CD8-positive, alpha-beta memory T cell (primary cell): ENCODE results near the gene RSU1. TPM values are rescaled to one million over a fixed set of nuclear protein-coding genes. Genes with fewer than 3 reads are reported as not detected.

Experiments used
- CTCF ChIA-PET: fragments of 350-600 bp; sonication (Branson Sonifier 250); formaldehyde crosslinking; loops from one replicate; lab custom pipeline; 2021; ENCODE audit warnings: antibody characterized with exemption; lab: Charles Lee
- POLR2A ChIA-PET: fragments of 350-600 bp; sonication (Branson Sonifier 250); formaldehyde crosslinking; loops from one replicate; lab custom pipeline; 2021; ENCODE audit warnings: antibody characterized with exemption; lab: Charles Lee
- DNase-seq, 5 donors: peaks; one replicate each; pipeline versions ENCODE4 v3.0.0 to v3.0.0-alpha.2; 2020 to 2022; ENCODE audit warnings: mixed read lengths in 1 of 5
- H3K27ac ChIP-seq: one replicate; pipeline ENCODE4 v1.7.0; 2013; ENCODE audit warnings: low read depth, mild to moderate bottlenecking, low read length, moderate library complexity
- H3K27me3 ChIP-seq: 2 replicates; pipeline ENCODE4 v1.7.0; 2013; ENCODE audit warnings: low read length, mild to moderate bottlenecking; ENCODE audit not compliant: insufficient read depth, poor library complexity, severe bottlenecking
- H3K36me3 ChIP-seq: 2 replicates; pipeline ENCODE4 v1.7.0; 2013; ENCODE audit warnings: mild to moderate bottlenecking, low read length, moderate library complexity; ENCODE audit not compliant: insufficient read depth
- H3K4me1 ChIP-seq: 2 replicates; pipeline ENCODE4 v1.7.0; 2013; ENCODE audit warnings: mild to moderate bottlenecking, low read length, moderate library complexity; ENCODE audit not compliant: insufficient read depth
- H3K4me3 ChIP-seq: 2 replicates; pipeline ENCODE4 v1.7.0; 2013; ENCODE audit warnings: mild to moderate bottlenecking, low read length
- H3K9me3 ChIP-seq: 2 replicates; pipeline ENCODE4 v1.7.0; 2013; ENCODE audit warnings: mild to moderate bottlenecking, low read length
- H3K27ac Mint-ChIP-seq, 8 donors: one replicate each; pipeline ENCODE4 v1.8.0; 2020 to 2021; ENCODE audit warnings: mixed read lengths in 8 of 8, mild to moderate bottlenecking in 6 of 8, inconsistent platforms in 3 of 8, moderate library complexity in 3 of 8
- H3K27me3 Mint-ChIP-seq, 2 donors: one replicate each; pipeline ENCODE4 v1.8.0; 2020 to 2021; ENCODE audit warnings: mixed read lengths in 2 of 2, mild to moderate bottlenecking in 1 of 2, moderate library complexity in 1 of 2
- H3K36me3 Mint-ChIP-seq, 3 donors: one replicate each; pipeline ENCODE4 v1.8.0; 2020 to 2021; ENCODE audit warnings: mixed read lengths in 3 of 3, inconsistent platforms in 1 of 3, mild to moderate bottlenecking in 1 of 3
- H3K4me1 Mint-ChIP-seq, 3 donors: one replicate each; pipeline ENCODE4 v1.8.0; 2020 to 2021; ENCODE audit warnings: mixed read lengths in 3 of 3, inconsistent platforms in 1 of 3, mild to moderate bottlenecking in 1 of 3
- H3K4me3 Mint-ChIP-seq, 7 donors: one replicate each; pipeline ENCODE4 v1.8.0; 2020 to 2021; ENCODE audit warnings: mixed read lengths in 7 of 7, mild to moderate bottlenecking in 6 of 7, moderate library complexity in 4 of 7, inconsistent platforms in 2 of 7
- H3K9me3 Mint-ChIP-seq, 5 donors: one replicate each; pipeline ENCODE4 v1.8.0; 2020 to 2022; ENCODE audit warnings: mixed read lengths in 5 of 5, mild to moderate bottlenecking in 3 of 5, moderate library complexity in 2 of 5, inconsistent platforms in 1 of 5
- polyA plus RNA-seq: library from polyadenylated mRNA; unstranded; fragments of 300-500 nt; fragmentation: Illumina TruSeq; gene quantifications from one replicate; pipeline ENCODE4 v1.2.3, GENCODE V29; 2021
- total RNA-seq, 2 experiments: library from RNA; stranded (reverse); gene quantifications; one replicate each; pipeline ENCODE4 v1.2.3, GENCODE V29; 2021

Gene RSU1
- total and polyA plus RNA-seq, 3 experiments from 2014 or later, result 66.4 to 132 (median 68.5) TPM

DNA sequence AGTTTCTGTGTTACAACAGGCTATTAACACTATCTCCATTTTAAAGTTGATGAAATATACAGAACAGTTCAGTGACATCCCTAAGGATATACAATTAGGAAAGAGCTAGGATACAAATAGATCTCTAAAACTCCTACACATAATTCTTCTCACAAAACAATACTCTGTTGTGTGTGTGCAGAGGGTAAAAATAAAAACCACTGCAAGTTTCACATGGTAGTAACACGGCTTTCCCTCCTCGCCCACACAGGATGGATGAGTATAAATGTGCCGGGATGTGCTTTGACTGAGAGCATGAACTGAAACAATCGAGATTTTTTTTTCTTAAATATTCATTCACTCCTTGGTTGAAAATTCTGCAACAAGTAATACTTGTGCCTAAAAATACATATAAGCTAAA lies 164.0 kb downstream of the RSU1 start:
- H3K36me3 Mint-ChIP-seq, result peaks cover 0 to 3% (median 0%) of the 10 kb centered on the region in 3 donors
- H3K27ac Mint-ChIP-seq, result no peak overlapping the region
- POLR2A ChIA-PET, result no interaction called here
- no peaks in the 10 kb centered on the region for H3K4me1 ChIP-seq
- no peak for DNase-seq
- H3K27me3 ChIP-seq, result no peaks in the 10 kb centered on the region
- no peak overlapping the region for H3K4me3 ChIP-seq
- H3K27ac ChIP-seq, result no peak overlapping the region
- H3K4me1 Mint-ChIP-seq, result peaks cover 2 to 14% (median 4%) of the 10 kb centered on the region in 3 donors
- H3K4me3 Mint-ChIP-seq, result no peak overlapping the region
- no peaks in the 10 kb centered on the region for H3K9me3 ChIP-seq
- H3K27me3 Mint-ChIP-seq, result no peaks in the 10 kb centered on the region
- CTCF ChIA-PET, result no interaction called here
- no peaks in the 10 kb centered on the region for H3K36me3 ChIP-seq
- H3K9me3 Mint-ChIP-seq, result no peaks in the 10 kb centered on the region

DNA sequence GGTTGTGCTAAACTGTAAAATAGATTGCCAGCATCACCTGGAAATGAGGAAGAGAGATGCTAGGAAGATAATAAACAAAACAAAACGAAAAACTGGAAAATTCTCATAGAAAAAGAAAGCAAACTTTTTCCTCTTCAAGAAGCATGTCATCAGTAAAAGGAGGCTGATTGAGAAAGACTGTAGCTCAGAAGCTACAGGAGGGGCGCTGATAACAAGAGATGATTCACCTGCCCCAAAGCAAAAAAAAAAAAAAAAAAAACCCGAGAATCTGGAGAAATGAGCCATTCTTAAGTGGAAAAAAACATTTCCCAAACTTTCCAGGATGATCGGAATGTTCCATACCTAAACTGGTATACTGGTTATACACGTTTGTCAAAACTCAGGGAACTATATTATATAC lies 165.1 kb downstream of the RSU1 start:
- Mint-ChIP-seq H3K9me3 (no peaks in the 10 kb centered on the region), H3K36me3 (peaks cover 0 to 8% (median 4%) of the 10 kb centered on the region in 3 donors), H3K27ac (no peak overlapping the region), H3K27me3 (no peaks in the 10 kb centered on the region), H3K4me3 (no peak overlapping the region), H3K4me1 (peaks cover 10 to 21% (median 11%) of the 10 kb centered on the region in 3 donors)
- H3K27me3 ChIP-seq, result no peaks in the 10 kb centered on the region
- POLR2A ChIA-PET, result no interaction called here
- H3K9me3 ChIP-seq, result no peaks in the 10 kb centered on the region
- H3K4me3 ChIP-seq, result no peak overlapping the region
- DNase-seq, result no peak
- H3K27ac ChIP-seq, result no peak overlapping the region
- H3K4me1 ChIP-seq, result no peaks in the 10 kb centered on the region
- no peaks in the 10 kb centered on the region for H3K36me3 ChIP-seq
- CTCF ChIA-PET, result no interaction called here

DNA sequence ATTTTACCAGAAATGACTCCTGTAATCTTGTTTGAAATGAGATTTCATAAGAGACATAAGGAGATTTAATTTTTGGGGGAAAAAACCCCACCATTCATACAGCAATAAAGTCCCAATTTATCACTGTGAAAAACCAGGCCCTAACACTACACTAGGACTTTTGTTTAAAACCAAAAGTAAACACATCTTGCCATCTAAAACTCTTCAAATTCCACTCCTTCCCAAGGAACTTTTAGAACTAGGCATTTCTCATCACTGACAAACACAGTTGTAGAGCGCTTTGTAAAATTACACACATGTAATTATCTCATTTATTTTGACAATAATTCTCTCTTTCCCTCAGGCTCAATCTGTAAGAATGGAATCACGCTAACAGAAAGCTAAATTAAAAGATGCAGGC lies 167.5 kb downstream of the RSU1 start:
- no peak for DNase-seq
- H3K9me3 Mint-ChIP-seq, result no peaks in the 10 kb centered on the region
- Histone ChIP-seq H3K36me3 (no peaks in the 10 kb centered on the region), H3K27ac (no peak overlapping the region), H3K4me1 (no peaks in the 10 kb centered on the region), H3K27me3 (no peaks in the 10 kb centered on the region), H3K9me3 (no peaks in the 10 kb centered on the region), H3K4me3 (no peak overlapping the region)
- H3K36me3 Mint-ChIP-seq, result peaks cover 0 to 8% (median 4%) of the 10 kb centered on the region in 3 donors
- no peaks in the 10 kb centered on the region for H3K27me3 Mint-ChIP-seq
- no peak overlapping the region for H3K27ac Mint-ChIP-seq
- ChIA-PET CTCF (no interaction called here), POLR2A (no interaction called here)
- no peak overlapping the region for H3K4me3 Mint-ChIP-seq
- peaks cover 15 to 35% (median 19%) of the 10 kb centered on the region in 3 donors for H3K4me1 Mint-ChIP-seq

DNA sequence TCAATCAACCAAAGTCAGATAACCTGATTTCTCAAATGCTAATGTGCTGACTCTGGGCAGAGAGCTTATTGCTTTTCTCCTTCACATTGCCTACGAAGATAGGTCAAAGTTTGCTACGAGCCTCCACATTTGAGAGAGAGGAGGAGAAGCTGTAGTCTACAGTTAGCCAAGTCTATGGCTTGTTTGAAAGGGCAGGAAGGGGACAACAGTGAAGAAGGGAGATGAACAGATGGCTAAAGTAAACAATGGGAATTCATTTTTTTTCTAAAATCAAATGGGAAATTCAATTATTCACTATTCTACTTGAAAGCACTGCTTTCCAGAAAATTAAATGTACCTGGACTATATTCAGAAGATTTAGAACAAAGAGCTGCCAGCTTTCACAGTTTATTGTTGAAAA lies 168.9 kb downstream of the RSU1 start:
- Mint-ChIP-seq H3K27ac (no peak overlapping the region), H3K27me3 (no peaks in the 10 kb centered on the region), H3K4me1 (peaks cover 15 to 38% (median 25%) of the 10 kb centered on the region in 3 donors), H3K9me3 (no peaks in the 10 kb centered on the region), H3K4me3 (no peak overlapping the region), H3K36me3 (peaks cover 0 to 8% (median 4%) of the 10 kb centered on the region in 3 donors)
- Histone ChIP-seq H3K36me3 (no peaks in the 10 kb centered on the region), H3K9me3 (no peaks in the 10 kb centered on the region), H3K27me3 (no peaks in the 10 kb centered on the region), H3K4me3 (no peak overlapping the region), H3K4me1 (no peaks in the 10 kb centered on the region), H3K27ac (no peak overlapping the region)
- no peak for DNase-seq
- ChIA-PET CTCF (no interaction called here), POLR2A (no interaction called here)

DNA sequence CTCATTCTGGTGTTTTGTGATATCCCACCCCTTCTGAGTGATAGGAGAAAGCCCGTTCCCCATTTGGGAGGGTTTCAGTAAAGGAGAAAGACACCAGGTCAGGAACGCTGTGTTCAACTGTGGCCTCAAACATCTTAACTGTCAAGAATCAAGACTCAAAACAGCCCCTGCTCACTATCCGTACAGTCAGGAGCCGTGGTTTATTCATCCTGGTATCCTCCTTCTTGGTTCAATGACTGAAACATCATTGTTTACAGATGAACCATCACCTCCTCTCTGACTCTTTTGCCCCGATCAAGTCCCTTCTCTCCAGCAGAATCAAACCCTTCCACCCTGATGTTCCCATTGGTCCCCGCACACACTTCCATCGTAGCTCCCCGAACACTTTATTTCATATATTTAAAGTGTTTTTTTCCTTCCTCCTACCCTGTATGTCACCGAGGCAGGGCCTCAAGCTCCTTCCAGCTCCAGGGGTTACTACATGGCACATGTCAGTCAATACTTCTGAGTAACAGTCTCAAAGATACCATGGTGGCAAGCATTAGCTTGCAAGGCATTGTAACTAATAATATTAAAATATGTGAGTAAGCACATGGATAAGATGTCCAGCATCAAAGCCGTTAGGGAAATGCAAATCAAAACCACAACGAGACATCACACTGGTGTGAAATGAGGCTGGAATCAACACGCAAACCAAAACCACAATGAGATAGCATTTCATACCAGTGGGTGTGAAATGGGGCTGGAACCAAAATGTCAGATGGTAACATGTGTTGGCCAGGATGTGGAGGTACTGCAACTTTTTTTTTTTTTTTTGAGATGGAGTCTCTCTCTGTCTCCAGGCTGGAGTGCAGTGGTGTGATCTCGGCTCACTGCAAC lies 170.8 kb downstream of the RSU1 start:
- Histone ChIP-seq H3K36me3 (no peaks in the 10 kb centered on the region), H3K27me3 (no peaks in the 10 kb centered on the region)
- H3K36me3 Mint-ChIP-seq, result peaks cover 0 to 4% (median 4%) of the 10 kb centered on the region in 3 donors

DNA sequence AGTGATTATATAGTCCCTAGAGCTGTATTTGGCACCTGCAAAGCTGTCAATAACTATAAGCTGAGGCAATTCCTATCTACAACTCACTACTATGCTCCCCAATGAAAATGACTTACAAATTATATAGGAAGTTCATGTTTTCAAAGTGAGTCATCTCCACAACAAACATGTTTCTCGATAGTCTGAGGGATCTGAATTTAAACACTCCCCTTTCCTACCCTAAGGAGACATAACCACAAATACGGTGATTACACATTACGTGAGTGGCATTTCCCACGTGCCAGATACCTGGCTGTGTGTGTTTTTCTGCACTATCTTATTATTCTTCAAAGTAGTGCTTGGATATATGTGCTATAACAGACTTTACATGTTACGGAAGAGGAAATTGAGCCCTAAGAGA lies 173.1 kb downstream of the RSU1 start:
- H3K27me3 Mint-ChIP-seq, result no peaks in the 10 kb centered on the region
- Histone ChIP-seq H3K4me3 (no peak overlapping the region), H3K27ac (no peak overlapping the region), H3K4me1 (no peaks in the 10 kb centered on the region), H3K27me3 (no peaks in the 10 kb centered on the region), H3K9me3 (no peaks in the 10 kb centered on the region), H3K36me3 (no peaks in the 10 kb centered on the region)
- no peak for DNase-seq
- peaks cover 2 to 8% (median 5%) of the 10 kb centered on the region in 3 donors for H3K36me3 Mint-ChIP-seq
- CTCF ChIA-PET, result no interaction called here
- POLR2A ChIA-PET, result no interaction called here
- peaks cover 30 to 53% (median 47%) of the 10 kb centered on the region in 3 donors for H3K4me1 Mint-ChIP-seq
- no peak overlapping the region for H3K27ac Mint-ChIP-seq
- no peaks in the 10 kb centered on the region for H3K9me3 Mint-ChIP-seq
- no peak overlapping the region for H3K4me3 Mint-ChIP-seq

More for the DNA sequence above, 170.8 kb downstream of the RSU1 start:
- Histone ChIP-seq H3K4me3 (no peak overlapping the region), H3K9me3 (no peaks in the 10 kb centered on the region), H3K4me1 (no peaks in the 10 kb centered on the region), H3K27ac (no peak overlapping the region)
- H3K27me3 Mint-ChIP-seq, result no peaks in the 10 kb centered on the region
- DNase-seq, result no peak
- no peaks in the 10 kb centered on the region for H3K9me3 Mint-ChIP-seq
- H3K4me1 Mint-ChIP-seq, result peaks cover 18 to 44% (median 33%) of the 10 kb centered on the region in 3 donors
- peak overlapping the region in 1 of 8 donors; percentile 61 for H3K27ac Mint-ChIP-seq
- ChIA-PET CTCF (no interaction called here), POLR2A (no interaction called here)
- H3K4me3 Mint-ChIP-seq, result no peak overlapping the region

GRCh38 chr10:16643502-16643901 lies 173.7 kb downstream of the RSU1 start:
- H3K27me3 Mint-ChIP-seq, result no peaks in the 10 kb centered on the region
- Histone ChIP-seq H3K36me3 (no peaks in the 10 kb centered on the region), H3K27me3 (no peaks in the 10 kb centered on the region), H3K9me3 (no peaks in the 10 kb centered on the region), H3K27ac (no peak overlapping the region), H3K4me3 (no peak overlapping the region), H3K4me1 (no peaks in the 10 kb centered on the region)
- no peaks in the 10 kb centered on the region for H3K9me3 Mint-ChIP-seq
- POLR2A ChIA-PET, result no interaction called here
- no peak overlapping the region for H3K4me3 Mint-ChIP-seq
- H3K4me1 Mint-ChIP-seq, result peaks cover 30 to 53% (median 47%) of the 10 kb centered on the region in 3 donors
- DNase-seq, result no peak
- no peak overlapping the region for H3K27ac Mint-ChIP-seq
- CTCF ChIA-PET, result no interaction called here
- peaks cover 4 to 12% (median 8%) of the 10 kb centered on the region in 3 donors for H3K36me3 Mint-ChIP-seq

- H3K4me1 Mint-ChIP-seq, result peaks cover 18 to 33% (median 28%) of the 10 kb centered on the region in 3 donors
Measured at GRCh38 chr10:16640153-16640552, 177.1 kb downstream of the RSU1 start.

More at GRCh38 chr10:16640153-16640552, 177.1 kb downstream of the RSU1 start:
- DNase-seq, result no peak
- Mint-ChIP-seq H3K27ac (peak overlapping the region in 2 of 8 donors; percentile 30 to 49), H3K27me3 (no peaks in the 10 kb centered on the region), H3K36me3 (peaks cover 4 to 18% (median 9%) of the 10 kb centered on the region in 3 donors), H3K9me3 (no peaks in the 10 kb centered on the region), H3K4me3 (no peak overlapping the region)
- CTCF ChIA-PET, result no interaction called here
- Histone ChIP-seq H3K36me3 (no peaks in the 10 kb centered on the region), H3K4me1 (no peaks in the 10 kb centered on the region), H3K9me3 (no peaks in the 10 kb centered on the region), H3K4me3 (no peak overlapping the region), H3K27me3 (no peaks in the 10 kb centered on the region), H3K27ac (no peak overlapping the region)
- POLR2A ChIA-PET, result no interaction called here
